GM10266 (cell line): ENCODE results near the gene EEPD1.

ENCODE experiments used
- DNase-seq: peaks from one replicate; pipeline ENCODE4 v3.0.0; 2012; ENCODE audit errors: extremely low spot score
- TF ChIP-seq, protein P1 (sequence below): IDR thresholded peaks from 2 replicates; pipeline ENCODE4 v1.5.1; 2012; ENCODE audit warnings: mild to moderate bottlenecking, low read depth; ENCODE audit not compliant: control insufficient read depth, insufficient read depth; ENCODE audit errors: missing control alignments

Gene EEPD1

DNA sequence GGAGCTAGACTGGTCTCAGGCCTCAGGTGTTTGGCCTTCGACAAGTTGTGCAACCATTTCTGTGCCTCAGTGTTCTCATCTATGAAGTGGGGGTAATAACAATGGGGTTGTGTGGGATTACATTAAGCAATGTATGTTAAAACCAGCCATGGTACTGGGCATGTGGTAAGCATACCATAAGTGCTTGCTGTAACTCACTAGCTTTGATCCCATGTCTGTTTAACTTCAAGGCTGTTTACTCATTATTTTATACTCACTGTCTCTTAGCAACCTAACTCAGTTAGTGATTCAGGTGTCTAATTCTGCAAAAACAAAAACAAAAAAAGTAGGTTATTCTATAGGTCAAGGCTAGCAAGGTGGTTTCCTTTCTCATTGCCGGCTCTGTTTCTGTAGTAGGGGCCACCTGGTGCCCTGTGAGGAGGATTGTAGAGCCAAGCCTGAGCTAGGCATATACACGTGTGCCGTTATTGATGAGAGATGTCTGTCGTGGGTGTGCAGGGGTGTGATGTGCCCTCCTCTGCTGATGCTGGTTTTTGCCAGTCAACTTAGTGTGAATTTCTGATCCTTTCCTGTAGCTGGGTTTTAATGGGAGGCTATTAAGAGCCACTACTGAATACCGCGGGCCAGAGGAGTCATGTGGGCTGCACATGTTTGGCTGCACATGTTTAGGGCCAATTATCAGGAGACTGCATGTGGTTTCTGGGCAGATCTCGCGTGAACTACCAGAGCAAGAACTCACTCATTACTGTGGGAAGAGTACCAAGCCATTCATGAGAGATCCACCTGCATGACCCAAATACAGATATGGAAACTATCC lies 56.2 kb downstream of the EEPD1 start:
- DNase-seq: no peak
- TF ChIP-seq, protein P1, sequence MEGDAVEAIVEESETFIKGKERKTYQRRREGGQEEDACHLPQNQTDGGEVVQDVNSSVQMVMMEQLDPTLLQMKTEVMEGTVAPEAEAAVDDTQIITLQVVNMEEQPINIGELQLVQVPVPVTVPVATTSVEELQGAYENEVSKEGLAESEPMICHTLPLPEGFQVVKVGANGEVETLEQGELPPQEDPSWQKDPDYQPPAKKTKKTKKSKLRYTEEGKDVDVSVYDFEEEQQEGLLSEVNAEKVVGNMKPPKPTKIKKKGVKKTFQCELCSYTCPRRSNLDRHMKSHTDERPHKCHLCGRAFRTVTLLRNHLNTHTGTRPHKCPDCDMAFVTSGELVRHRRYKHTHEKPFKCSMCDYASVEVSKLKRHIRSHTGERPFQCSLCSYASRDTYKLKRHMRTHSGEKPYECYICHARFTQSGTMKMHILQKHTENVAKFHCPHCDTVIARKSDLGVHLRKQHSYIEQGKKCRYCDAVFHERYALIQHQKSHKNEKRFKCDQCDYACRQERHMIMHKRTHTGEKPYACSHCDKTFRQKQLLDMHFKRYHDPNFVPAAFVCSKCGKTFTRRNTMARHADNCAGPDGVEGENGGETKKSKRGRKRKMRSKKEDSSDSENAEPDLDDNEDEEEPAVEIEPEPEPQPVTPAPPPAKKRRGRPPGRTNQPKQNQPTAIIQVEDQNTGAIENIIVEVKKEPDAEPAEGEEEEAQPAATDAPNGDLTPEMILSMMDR: no peak

DNA sequence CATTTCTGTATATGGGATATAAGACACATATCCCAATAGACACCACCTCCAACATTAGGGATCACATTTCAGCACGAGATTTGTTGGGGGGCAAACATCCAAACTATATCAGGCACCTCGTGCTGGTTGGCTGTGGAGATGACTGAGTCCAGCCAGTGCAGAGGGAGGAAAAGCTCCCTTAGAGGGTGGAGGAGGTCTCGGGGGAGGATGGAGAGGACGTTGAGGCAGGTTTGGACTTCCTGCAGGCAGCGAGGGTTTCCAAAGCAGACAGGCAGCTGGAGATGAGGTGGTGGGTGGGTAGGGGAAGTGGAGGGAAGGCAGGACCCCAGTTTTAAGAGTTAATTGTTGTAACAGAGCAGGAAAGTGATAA lies 56.7 kb downstream of the EEPD1 start:
- TF ChIP-seq, protein P1: no peak
- DNase-seq: no peak

DNA sequence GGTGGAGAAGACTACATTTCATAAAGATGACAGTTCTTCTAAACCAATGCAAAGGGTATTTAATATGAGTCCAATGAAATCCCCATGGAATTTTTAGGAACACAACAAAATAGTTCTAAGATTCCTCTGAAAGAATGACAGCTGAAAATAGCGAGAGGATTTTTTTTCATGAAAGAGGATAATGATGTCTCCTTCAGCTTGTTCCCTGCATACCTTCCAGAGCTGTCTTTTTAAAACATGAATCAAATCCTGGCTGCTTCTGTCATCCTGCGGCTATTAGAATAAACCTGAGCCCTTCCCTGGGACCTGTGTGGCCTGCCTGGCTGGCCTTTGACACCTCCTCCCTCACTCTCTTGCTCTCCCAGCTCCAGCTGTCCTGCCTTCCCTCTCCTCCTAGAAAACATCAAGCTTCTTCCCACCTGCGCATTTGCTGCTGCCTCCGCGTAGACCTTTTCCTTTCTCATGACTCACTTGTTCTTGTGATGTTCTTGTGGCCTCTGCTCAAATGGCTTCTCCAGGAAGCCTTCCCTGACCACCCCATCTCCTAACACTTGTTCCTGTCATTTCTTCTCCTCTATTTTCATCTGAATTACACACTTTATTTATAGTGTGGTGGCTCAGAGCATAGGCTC lies 57.4 kb downstream of the EEPD1 start:
- TF ChIP-seq, protein P1: no peak
- no peak for DNase-seq

DNA sequence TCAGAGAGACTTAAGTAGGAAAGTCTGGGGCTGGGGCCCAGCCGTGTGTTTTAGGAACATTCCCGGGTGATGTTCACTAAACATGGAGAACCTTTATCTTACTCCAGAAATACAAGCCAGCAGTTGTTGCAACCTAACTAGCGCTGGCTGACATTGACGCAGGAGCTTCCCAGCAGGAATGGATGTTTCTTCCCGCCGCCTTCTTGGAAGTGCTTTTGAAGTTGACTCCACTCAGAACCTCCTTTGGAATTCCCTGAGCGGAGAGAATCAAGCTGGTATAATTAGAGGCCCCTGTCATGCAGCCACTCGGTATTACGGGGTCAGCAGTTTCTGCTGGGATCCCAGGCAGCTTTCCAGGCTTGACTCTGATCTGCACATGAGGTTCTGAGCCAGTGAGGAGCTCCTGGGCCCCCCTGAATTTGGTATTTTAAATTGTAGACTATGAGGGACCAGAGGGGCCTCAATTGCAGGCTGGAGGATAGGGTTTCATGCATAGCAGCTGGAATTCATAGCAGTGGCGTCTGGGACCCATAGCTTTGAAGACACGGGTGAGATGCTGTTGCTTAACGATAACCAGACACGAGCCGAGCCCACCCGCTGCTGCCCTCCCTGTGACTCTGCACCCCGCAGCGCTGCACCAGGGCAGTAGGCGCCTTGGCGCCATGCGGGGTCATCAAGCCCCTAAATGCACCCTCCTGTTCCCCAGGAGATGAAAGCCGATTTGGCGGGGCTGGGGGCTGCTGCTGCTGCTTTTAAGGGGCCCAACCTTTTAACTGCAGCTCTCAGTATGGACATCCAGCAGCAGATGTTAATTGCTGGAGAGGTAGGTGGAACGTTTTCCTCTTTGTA lies 61.8 kb downstream of the EEPD1 start:
- TF ChIP-seq, protein P1: no peak
- no peak for DNase-seq

DNA sequence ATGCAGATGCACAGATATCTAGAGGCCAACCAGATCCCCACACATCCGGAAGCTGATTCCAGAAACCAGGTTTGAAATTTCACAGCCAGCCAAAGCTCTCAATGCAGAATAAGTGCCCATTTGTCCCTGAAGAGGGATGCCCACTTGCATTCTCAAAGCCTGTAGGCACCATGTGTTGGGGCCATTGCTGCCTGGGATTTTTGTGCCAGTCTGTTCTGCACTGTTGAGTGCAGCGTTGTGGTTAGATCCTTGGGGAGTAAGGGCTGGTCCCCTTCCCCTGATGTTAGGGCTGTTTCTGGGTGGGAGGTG lies 62.4 kb downstream of the EEPD1 start:
- no peak for DNase-seq
- TF ChIP-seq, protein P1: no peak

DNA sequence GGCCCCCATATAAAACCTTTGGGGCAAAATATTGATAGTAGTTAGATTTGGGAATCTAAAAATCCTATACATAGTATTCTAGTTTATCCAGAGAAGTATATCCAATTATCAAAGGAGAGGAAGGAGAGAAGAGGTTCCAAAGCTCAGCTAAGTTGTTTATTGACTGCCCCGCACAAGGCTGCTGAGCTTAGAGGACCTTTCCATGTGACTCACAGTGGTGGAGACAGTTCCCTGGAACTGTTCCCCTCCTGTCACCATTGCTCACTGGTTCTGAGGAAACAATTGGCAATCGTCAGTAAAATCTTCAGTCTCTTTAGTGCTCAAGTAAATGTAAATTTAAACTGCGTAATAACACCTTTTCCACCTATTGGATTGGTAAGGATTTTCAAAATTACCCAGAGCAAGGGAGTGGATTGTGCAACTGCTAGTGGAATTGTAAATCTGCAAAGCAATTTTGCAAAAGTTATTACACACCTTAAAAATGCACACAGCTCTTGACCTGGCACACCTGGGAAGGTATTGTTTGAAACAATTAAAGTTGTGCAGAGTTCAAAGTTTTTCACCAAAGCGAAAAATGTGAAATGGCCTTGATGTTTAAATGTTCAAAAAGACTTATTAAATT lies 63.1 kb downstream of the EEPD1 start:
- TF ChIP-seq, protein P1: no peak
- no peak for DNase-seq
